CD14-positive monocyte (primary cell): Measurements from ENCODE around the gene PDGFD. TPM values are rescaled to one million over a fixed set of nuclear protein-coding genes. Genes with fewer than 3 reads are reported as not detected.
A peak's percentile ranks its signal among the peaks of the same experiment; 100 is the strongest.

Source experiments
- DNase-seq, 3 donors: peaks; one replicate each; pipeline ENCODE4 v3.0.0-alpha.2; 2011 to 2022
- H2AFZ ChIP-seq: 2 replicates; pipeline ENCODE4 v1.6.0; 2012; ENCODE audit warnings: mild to moderate bottlenecking, low read depth, low read length, inconsistent platforms; ENCODE audit not compliant: insufficient read depth, poor library complexity, severe bottlenecking
- H3K27ac ChIP-seq, 2 donors: 1 replicate in 1 of 2; 2 replicates in 1 of 2; pipeline ENCODE4 v1.5.1; 2012 to 2013; ENCODE audit warnings: low read length in 2 of 2, control low read depth in 1 of 2, inconsistent platforms in 1 of 2, low read depth in 1 of 2, mild to moderate bottlenecking in 1 of 2
- H3K27me3 ChIP-seq, 2 donors: one replicate each; pipeline versions ENCODE4 v1.6.0 to v1.6.1; 2011 to 2013; ENCODE audit warnings: low read length in 2 of 2; ENCODE audit not compliant: control insufficient read depth in 2 of 2, insufficient read depth in 2 of 2
- H3K36me3 ChIP-seq, 2 donors: replicated peaks in 1 of 2; 1 replicate in 1 of 2; 2 replicates in 1 of 2; pipeline versions ENCODE4 v1.5.1 to v1.6.1; 2012 to 2013; ENCODE audit warnings: low read length in 2 of 2, control low read depth in 1 of 2, inconsistent platforms in 1 of 2, mild to moderate bottlenecking in 1 of 2; ENCODE audit not compliant: insufficient read depth in 2 of 2, control insufficient read depth in 1 of 2
- H3K4me1 ChIP-seq, 2 donors: 1 replicate in 1 of 2; 2 replicates in 1 of 2; pipeline versions ENCODE4 v1.5.1 to v1.6.1; 2012 to 2013; ENCODE audit warnings: low read length in 2 of 2, control low read depth in 1 of 2, inconsistent platforms in 1 of 2, mild to moderate bottlenecking in 1 of 2, moderate library complexity in 1 of 2; ENCODE audit not compliant: insufficient read depth in 2 of 2, control insufficient read depth in 1 of 2
- H3K4me2 ChIP-seq: replicated peaks from 2 replicates; pipeline ENCODE3; 2012; ENCODE audit warnings: low read length, moderate library complexity, mild to moderate bottlenecking; ENCODE audit not compliant: poor library complexity, severe bottlenecking; ENCODE audit errors: extremely low read depth
- H3K4me3 ChIP-seq, 3 experiments: fragments of 200-600 bp in 1 of 3; sonication (generic) in 1 of 3; replicated peaks in 1 of 3; 1 replicate in 2 of 3; 2 replicates in 1 of 3; pipeline ENCODE4 v1.5.1; 2011 to 2013; ENCODE audit warnings: low read length in 3 of 3, mild to moderate bottlenecking in 3 of 3, control low read depth in 2 of 3, low read depth in 2 of 3, inconsistent platforms in 1 of 3, moderate library complexity in 1 of 3
- H3K79me2 ChIP-seq: 2 replicates; pipeline ENCODE4 v1.6.0; 2012; ENCODE audit warnings: mild to moderate bottlenecking, control low read depth, inconsistent platforms, low read length, moderate library complexity; ENCODE audit not compliant: insufficient read depth
- H3K9ac ChIP-seq: 2 replicates; pipeline ENCODE4 v1.6.0; 2017; ENCODE audit warnings: low read length, mild to moderate bottlenecking; ENCODE audit not compliant: insufficient read depth, poor library complexity, severe bottlenecking
- H3K9me3 ChIP-seq, 2 donors: replicated peaks in 1 of 2; 1 replicate in 1 of 2; 2 replicates in 1 of 2; pipeline versions ENCODE4 v1.5.1 to v1.6.1; 2012 to 2013; ENCODE audit warnings: low read length in 2 of 2, control low read depth in 1 of 2; ENCODE audit not compliant: control insufficient read depth in 1 of 2, insufficient read depth in 1 of 2
- H4K20me1 ChIP-seq: 2 replicates; pipeline ENCODE4 v1.6.0; 2012; ENCODE audit warnings: mild to moderate bottlenecking, low read length, control low read depth, moderate library complexity; ENCODE audit not compliant: insufficient read depth
- H3K27ac Mint-ChIP-seq, 7 donors: one replicate each; pipeline ENCODE4 v1.8.0; 2020; ENCODE audit warnings: mild to moderate bottlenecking in 7 of 7, mixed read lengths in 7 of 7, moderate library complexity in 6 of 7, inconsistent platforms in 2 of 7
- H3K27me3 Mint-ChIP-seq, 3 donors: one replicate each; pipeline ENCODE4 v1.8.0; 2021 to 2022; ENCODE audit warnings: low read depth in 3 of 3, mild to moderate bottlenecking in 3 of 3, mixed read lengths in 3 of 3, moderate library complexity in 3 of 3, inconsistent platforms in 1 of 3
- H3K36me3 Mint-ChIP-seq, 2 donors: one replicate each; pipeline ENCODE4 v1.8.0; 2020; ENCODE audit warnings: mixed read lengths in 2 of 2, inconsistent platforms in 1 of 2, mild to moderate bottlenecking in 1 of 2
- H3K4me1 Mint-ChIP-seq: one replicate; pipeline ENCODE4 v1.8.0; 2020; ENCODE audit warnings: mild to moderate bottlenecking, mixed read lengths
- H3K4me3 Mint-ChIP-seq, 2 donors: one replicate each; pipeline ENCODE4 v1.8.0; 2020; ENCODE audit warnings: mild to moderate bottlenecking in 2 of 2, mixed read lengths in 2 of 2, moderate library complexity in 1 of 2
- H3K9me3 Mint-ChIP-seq, 7 donors: one replicate each; pipeline ENCODE4 v1.8.0; 2020 to 2022; ENCODE audit warnings: mixed read lengths in 7 of 7, mild to moderate bottlenecking in 6 of 7, moderate library complexity in 6 of 7, inconsistent platforms in 2 of 7
- CTCF ChIP-seq: fragments of 200-600 bp; IDR thresholded peaks from one replicate; pipeline ENCODE4 v1.8.0; 2022; ENCODE audit warnings: antibody characterized with exemption, mild to moderate bottlenecking
- WGBS: methylation state at CpG from one replicate; pipeline ENCODE4 v1.1.5; 2013; ENCODE audit warnings: missing lambda C conversion rate; ENCODE audit not compliant: insufficient coverage; 5-methylcytosine and 5-hydroxymethylcytosine counted together
- intact Hi-C, 2 donors: fragments of 100-400 bp; cut with micrococcal nuclease; formaldehyde crosslinking; loops; one replicate each; pipeline versions ENCODE4 v1.15.0 to v1.15.1; 2023
- polyA plus RNA-seq, 3 donors: library from polyadenylated mRNA; depleted of rRNA in 1 of 3; unstranded in 2 of 3; stranded (reverse) in 1 of 3; fragments of 300-500 nt in 2 of 3; fragments of >200 nt in 1 of 3; fragmentation: Illumina TruSeq in 2 of 3; gene quantifications; 1 replicate in 2 of 3; 2 replicates in 1 of 3; pipeline ENCODE4 v1.2.3, GENCODE V29; 2012 to 2021

PDGFD gene
- polyA plus RNA-seq, 3 donors, result 0.05 to 0.15 TPM; not detected in 1

GRCh38 chr11:103862802-103863174, 301.2 kb downstream of the PDGFD start:
- H3K9ac ChIP-seq, result no peak overlapping the region
- no peaks in the 10 kb centered on the region for H3K79me2 ChIP-seq
- Mint-ChIP-seq H3K4me1 (peaks cover 11% of the 10 kb centered on the region), H3K27ac (no peak overlapping the region), H3K4me3 (no peak overlapping the region), H3K27me3 (peaks cover 0 to 2% (median 0%) of the 10 kb centered on the region in 3 donors), H3K9me3 (no peaks in the 10 kb centered on the region), H3K36me3 (no peaks in the 10 kb centered on the region)
- H3K9me3 ChIP-seq, result no peaks in the 10 kb centered on the region
- H4K20me1 ChIP-seq, result no peaks in the 10 kb centered on the region
- no peak overlapping the region for H3K4me2 ChIP-seq
- H3K36me3 ChIP-seq, result no peaks in the 10 kb centered on the region
- H3K4me3 ChIP-seq, result no peak overlapping the region
- H3K27ac ChIP-seq, result no peak overlapping the region
- H2AFZ ChIP-seq, result no peak overlapping the region
- intact Hi-C loops, result no loop called here
- TF ChIP-seq CTCF, result no peak
- no peak for DNase-seq
- 100% methylated on average over 2 of the region's 3 CpGs for WGBS
- no peaks in the 10 kb centered on the region for H3K27me3 ChIP-seq
- H3K4me1 ChIP-seq, result peaks cover 0 to 5% of the 10 kb centered on the region in 2 donors

GRCh38 chr11:103862094-103862801, 301.7 kb downstream of the PDGFD start:
- peak in 1 of 3 donors; percentile 7 for DNase-seq
- Mint-ChIP-seq H3K36me3 (no peaks in the 10 kb centered on the region), H3K9me3 (peaks cover 0 to under 1% (median 0%) of the 10 kb centered on the region in 7 donors), H3K27me3 (peaks cover 0 to 4% (median 0%) of the 10 kb centered on the region in 3 donors), H3K27ac (no peak overlapping the region), H3K4me1 (peaks cover 11% of the 10 kb centered on the region), H3K4me3 (peak overlapping the region in 1 of 2 donors; percentile 23)
- no peaks in the 10 kb centered on the region for H3K9me3 ChIP-seq
- 25% methylated on average over 4 of the region's 9 CpGs for WGBS
- H3K27ac ChIP-seq, result no peak overlapping the region
- H3K9ac ChIP-seq, result no peak overlapping the region
- no peaks in the 10 kb centered on the region for H3K79me2 ChIP-seq
- H3K36me3 ChIP-seq, result no peaks in the 10 kb centered on the region
- H3K27me3 ChIP-seq, result no peaks in the 10 kb centered on the region
- H4K20me1 ChIP-seq, result no peaks in the 10 kb centered on the region
- H3K4me1 ChIP-seq, result peaks cover 0 to 5% of the 10 kb centered on the region in 2 donors
- H3K4me3 ChIP-seq, result no peak overlapping the region
- no peak for TF ChIP-seq CTCF
- no peak overlapping the region for H3K4me2 ChIP-seq
- no peak overlapping the region for H2AFZ ChIP-seq
- intact Hi-C loops, result no loop called here

Other genes with a start within 250 kb of the PDGFD start
- not detected for gene DDI1, start 127.5 kb downstream of the PDGFD start, polyA plus RNA-seq